Measurements from ENCODE around the gene PDE6H.

Gene PDE6H

GRCh38 chr12:15004421-15004820 lies 31.6 kb downstream of the PDE6H start:
- DNase-seq (ENCODE audit: low read depth): no peak
- H3K4me3 ChIP-seq (ENCODE audit: low read length): no peak overlapping the region
- no peak for TF ChIP-seq CTCF (conservative IDR thresholded peaks at IDR 0.05; ENCODE audit: low read depth, low read length)

GRCh38 chr12:15005064-15005463 lies 32.2 kb downstream of the PDE6H start:
- no peak overlapping the region for H3K4me3 ChIP-seq (ENCODE audit: low read length)
- TF ChIP-seq CTCF (conservative IDR thresholded peaks at IDR 0.05; ENCODE audit: low read depth, low read length): no peak
- no peak for DNase-seq (ENCODE audit: low read depth)

- H3K4me3 ChIP-seq (ENCODE audit: low read length): no peak overlapping the region
- no peak for DNase-seq (ENCODE audit: low read depth)
- TF ChIP-seq CTCF (conservative IDR thresholded peaks at IDR 0.05; ENCODE audit: low read depth, low read length): no peak
Observed at GRCh38 chr12:15007551-15007950, 34.7 kb downstream of the PDE6H start.

- H3K4me3 ChIP-seq (ENCODE audit: low read length): no peak overlapping the region
- no peak for DNase-seq (ENCODE audit: low read depth)
- peak; percentile 34 for TF ChIP-seq CTCF (conservative IDR thresholded peaks at IDR 0.05; ENCODE audit: low read depth, low read length)
Observed at GRCh38 chr12:15011162-15011561, 38.3 kb downstream of the PDE6H start.

- DNase-seq (ENCODE audit: low read depth): no peak
- H3K4me3 ChIP-seq (ENCODE audit: low read length): no peak overlapping the region
- no peak for TF ChIP-seq CTCF (conservative IDR thresholded peaks at IDR 0.05; ENCODE audit: low read depth, low read length)
Observed at GRCh38 chr12:15013634-15014179, 40.9 kb downstream of the PDE6H start.

- no peak for DNase-seq (ENCODE audit: low read depth)
- H3K4me3 ChIP-seq (ENCODE audit: low read length): no peak overlapping the region
- no peak for TF ChIP-seq CTCF (conservative IDR thresholded peaks at IDR 0.05; ENCODE audit: low read depth, low read length)
Observed at GRCh38 chr12:15014708-15015107, 41.9 kb downstream of the PDE6H start.

- no peak for DNase-seq (ENCODE audit: low read depth)
- TF ChIP-seq CTCF (conservative IDR thresholded peaks at IDR 0.05; ENCODE audit: low read depth, low read length): no peak
- no peak overlapping the region for H3K4me3 ChIP-seq (ENCODE audit: low read length)
Observed at GRCh38 chr12:15015121-15015520, 42.3 kb downstream of the PDE6H start.
